PC-3 (cell line): ENCODE results near the gene PKNOX2.

Experiments
- CTCF ChIP-seq: fragments of 300-600 bp; sonication (generic); conservative IDR thresholded peaks from 2 replicates; pipeline ENCODE4 v1.5.1; 2017; ENCODE audit warnings: antibody characterized with exemption, low read depth, mild to moderate bottlenecking, low read length
- EZH2 ChIP-seq: fragments of 300-600 bp; sonication (generic); IDR thresholded peaks from one replicate; pipeline ENCODE4 v1.6.1; 2017; ENCODE audit warnings: antibody characterized with exemption, mild to moderate bottlenecking, low read length; ENCODE audit not compliant: unreplicated experiment
- EZH2phosphoT487 ChIP-seq: fragments of 300-600 bp; sonication (generic); IDR thresholded peaks from 2 replicates; pipeline ENCODE4 v1.6.1; 2018; ENCODE audit warnings: mild to moderate bottlenecking, antibody characterized with exemption, low read length, borderline replicate concordance

GRCh38 chr11:125348674-125349309, 184.2 kb downstream of the PKNOX2 start:
- TF ChIP-seq CTCF, result peak; percentile 93
- no peak for TF ChIP-seq EZH2
- TF ChIP-seq EZH2phosphoT487, result no peak
